Large intestine (tissue), 3 donors: ENCODE measurements around the gene IRAK2. TPM values are rescaled to one million over a fixed set of nuclear protein-coding genes. Genes with fewer than 3 reads are reported as not detected.
"Not testable (repeated sequence)": the region's sequence is repeated elsewhere in the genome, so short reads cannot be mapped to it uniquely, and the experiment has no call there.

ENCODE experiments used
- DNase-seq, 2 donors: peaks; one replicate each; pipeline versions ENCODE4 v3.0.0 to v3.0.0-alpha.2; 2013
- H3K27ac ChIP-seq: one replicate; pipeline ENCODE4 v1.5.1; 2013; ENCODE audit warnings: low read length
- H3K27me3 ChIP-seq: 2 replicates; pipeline ENCODE4 v1.6.1; 2013; ENCODE audit warnings: low read length; ENCODE audit not compliant: control insufficient read depth, insufficient read depth
- H3K36me3 ChIP-seq: 2 replicates; pipeline ENCODE4 v1.6.1; 2013; ENCODE audit warnings: low read length; ENCODE audit not compliant: control insufficient read depth, insufficient read depth
- H3K4me1 ChIP-seq: one replicate; pipeline ENCODE4 v1.6.1; 2013; ENCODE audit warnings: low read length; ENCODE audit not compliant: control insufficient read depth, insufficient read depth
- H3K4me3 ChIP-seq: one replicate; pipeline ENCODE4 v1.5.1; 2013; ENCODE audit warnings: low read length
- H3K9me3 ChIP-seq: one replicate; pipeline ENCODE4 v1.6.1; 2013; ENCODE audit warnings: mild to moderate bottlenecking, low read depth, low read length, moderate library complexity; ENCODE audit not compliant: control insufficient read depth
- WGBS: methylation state at CpG from one replicate; pipeline ENCODE4 v1.1.5; 2013; ENCODE audit warnings: low lambda C conversion rate; ENCODE audit not compliant: insufficient coverage; 5-methylcytosine and 5-hydroxymethylcytosine counted together
- polyA plus RNA-seq: library from polyadenylated mRNA; unstranded; fragments of 120-200 nt; gene quantifications from one replicate; pipeline ENCODE4 v1.2.1, GENCODE V29; 2013

IRAK2 gene
- polyA plus RNA-seq, 1 donor: 2.2 TPM

DNA sequence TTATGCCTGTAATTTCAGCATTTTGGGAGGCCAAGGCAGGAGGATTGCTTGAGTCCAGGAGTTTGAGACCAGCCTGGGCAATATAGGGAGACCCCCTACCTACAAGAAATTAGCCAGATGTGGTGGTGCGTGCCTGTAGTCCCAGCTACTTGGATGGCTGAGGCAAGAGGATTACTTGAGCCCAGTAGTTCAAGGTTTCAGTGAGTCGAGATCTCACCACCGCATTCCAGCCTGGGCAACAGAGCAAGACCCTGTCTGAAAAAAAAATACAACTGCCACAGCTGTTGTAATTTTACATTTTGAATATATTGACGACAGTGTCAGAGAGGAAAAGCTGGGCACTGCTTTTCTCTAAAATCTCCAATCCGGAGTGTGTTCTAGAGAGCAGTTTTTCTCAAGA is 104.7 kb downstream of the IRAK2 start:
- H3K4me3 ChIP-seq: no peak overlapping the region
- H3K4me1 ChIP-seq: no peaks in the 10 kb centered on the region
- no peak overlapping the region for H3K27ac ChIP-seq
- peaks cover 51% of the 10 kb centered on the region for H3K36me3 ChIP-seq
- no peak for DNase-seq
- no CpG with 5 or more reads among the region's 5 CpGs for WGBS
- no peaks in the 10 kb centered on the region for H3K9me3 ChIP-seq
- no peaks in the 10 kb centered on the region for H3K27me3 ChIP-seq

DNA sequence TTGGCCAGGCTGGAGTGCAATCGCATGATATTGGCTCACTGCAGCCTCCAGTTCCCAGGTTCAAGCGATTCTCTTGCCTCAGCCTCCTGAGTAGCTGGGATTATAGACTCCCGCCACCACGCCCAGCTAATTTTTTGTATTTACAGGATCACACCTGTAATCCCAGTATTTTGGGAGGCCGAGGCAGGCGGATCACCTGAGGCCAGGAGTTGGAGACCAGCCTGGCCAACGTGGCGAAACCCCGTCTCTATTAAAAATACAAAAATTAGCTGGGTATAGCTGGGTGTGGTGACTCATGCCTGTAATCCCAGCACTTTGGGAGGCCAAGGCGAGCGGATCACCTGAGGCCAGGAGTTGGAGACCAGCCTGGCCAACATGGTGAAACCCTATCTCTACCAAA is 107.8 kb downstream of the IRAK2 start:
- H3K4me3 ChIP-seq, H3K27ac ChIP-seq, H3K4me1 ChIP-seq, H3K9me3 ChIP-seq, H3K27me3 ChIP-seq, DNase-seq: not testable (repeated sequence)
- whole genome bisulfite sequencing: no CpG with 5 or more reads among the region's 11 CpGs
- H3K36me3 ChIP-seq: peaks cover 57% of the 10 kb centered on the region

DNA sequence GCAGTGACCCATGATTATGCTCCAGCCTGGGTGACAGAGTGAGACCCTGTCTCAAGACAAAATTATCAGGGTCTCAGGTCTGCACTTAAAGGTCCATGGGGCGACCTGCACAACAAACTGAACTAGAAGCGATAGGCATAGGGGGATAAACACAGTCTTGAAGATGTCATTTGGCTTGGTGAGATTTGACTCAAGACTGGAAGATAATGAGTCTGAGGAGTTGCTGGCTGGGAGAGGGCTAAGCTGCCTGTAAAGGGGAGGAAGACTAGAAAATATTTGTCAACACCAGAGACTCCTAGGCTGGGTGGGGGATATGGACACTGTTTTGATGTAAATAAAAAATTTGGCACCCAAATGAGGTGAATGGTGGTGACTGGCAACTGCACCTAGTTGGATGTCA is 108.3 kb downstream of the IRAK2 start:
- 100% methylated on average over 1 of the region's 2 CpGs for WGBS
- Histone ChIP-seq H3K27ac (no peak overlapping the region), H3K36me3 (peaks cover 62% of the 10 kb centered on the region), H3K9me3 (no peaks in the 10 kb centered on the region), H3K4me1 (no peaks in the 10 kb centered on the region), H3K27me3 (no peaks in the 10 kb centered on the region), H3K4me3 (no peak overlapping the region)
- DNase-seq: no peak

DNA sequence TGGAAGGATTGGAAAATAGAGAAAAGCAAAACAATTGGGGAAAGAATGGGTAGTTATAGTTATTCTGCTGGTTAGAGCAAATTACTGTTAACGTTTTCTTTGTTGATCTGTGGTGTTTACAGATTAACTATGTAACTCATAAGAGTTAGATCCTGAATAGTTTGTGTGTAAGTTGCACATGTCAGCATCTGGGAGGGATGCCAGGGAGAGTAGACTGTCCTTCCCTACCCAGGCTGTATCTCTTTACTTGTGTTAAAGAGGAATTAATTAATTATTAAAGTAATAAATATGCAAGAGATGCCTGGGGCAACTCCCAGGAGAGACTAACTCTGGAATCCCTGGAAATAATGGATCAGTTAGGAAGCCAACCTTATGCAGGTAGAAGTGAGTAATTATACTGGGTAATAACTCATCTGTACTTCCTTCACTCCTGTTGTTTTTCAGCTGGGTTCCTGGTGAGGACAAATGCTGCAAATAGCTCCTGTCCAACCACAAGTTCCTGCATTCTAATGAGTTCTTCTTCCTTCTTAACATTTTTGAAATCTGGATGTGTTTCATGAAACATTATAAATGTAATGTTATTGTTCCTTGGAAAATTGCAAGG is 109.1 kb downstream of the IRAK2 start:
- 20% methylated on average over 1 of the region's 1 CpG for whole genome bisulfite sequencing
- no peak overlapping the region for H3K4me3 ChIP-seq
- H3K4me1 ChIP-seq: no peaks in the 10 kb centered on the region
- no peak overlapping the region for H3K27ac ChIP-seq
- no peaks in the 10 kb centered on the region for H3K9me3 ChIP-seq
- H3K27me3 ChIP-seq: no peaks in the 10 kb centered on the region
- no peak for DNase-seq
- H3K36me3 ChIP-seq: peaks cover 65% of the 10 kb centered on the region

DNA sequence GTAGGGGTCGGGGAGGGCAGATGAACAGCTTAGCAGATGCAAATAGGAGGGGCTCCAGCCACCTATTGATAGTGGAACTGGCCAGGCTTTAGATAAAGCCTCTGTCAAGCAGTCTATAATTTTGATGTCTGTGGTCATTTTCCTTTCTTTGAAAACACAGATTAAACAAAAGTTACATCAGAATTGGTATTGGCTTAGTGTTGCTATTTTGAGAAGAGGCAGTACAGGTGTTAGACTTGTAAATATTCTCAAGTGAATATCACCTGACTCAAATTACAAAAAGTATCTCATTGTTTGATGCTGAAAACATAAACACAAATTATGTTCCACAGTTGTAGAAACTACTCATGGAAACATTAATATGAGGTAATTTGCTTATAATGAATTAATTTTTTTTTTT is 109.9 kb downstream of the IRAK2 start:
- Histone ChIP-seq H3K4me1 (no peaks in the 10 kb centered on the region), H3K27ac (no peak overlapping the region), H3K9me3 (no peaks in the 10 kb centered on the region), H3K4me3 (no peak overlapping the region), H3K27me3 (no peaks in the 10 kb centered on the region), H3K36me3 (peaks cover 65% of the 10 kb centered on the region)
- DNase-seq: no peak
- whole genome bisulfite sequencing: no CpG with 5 or more reads among the region's 1 CpG

DNA sequence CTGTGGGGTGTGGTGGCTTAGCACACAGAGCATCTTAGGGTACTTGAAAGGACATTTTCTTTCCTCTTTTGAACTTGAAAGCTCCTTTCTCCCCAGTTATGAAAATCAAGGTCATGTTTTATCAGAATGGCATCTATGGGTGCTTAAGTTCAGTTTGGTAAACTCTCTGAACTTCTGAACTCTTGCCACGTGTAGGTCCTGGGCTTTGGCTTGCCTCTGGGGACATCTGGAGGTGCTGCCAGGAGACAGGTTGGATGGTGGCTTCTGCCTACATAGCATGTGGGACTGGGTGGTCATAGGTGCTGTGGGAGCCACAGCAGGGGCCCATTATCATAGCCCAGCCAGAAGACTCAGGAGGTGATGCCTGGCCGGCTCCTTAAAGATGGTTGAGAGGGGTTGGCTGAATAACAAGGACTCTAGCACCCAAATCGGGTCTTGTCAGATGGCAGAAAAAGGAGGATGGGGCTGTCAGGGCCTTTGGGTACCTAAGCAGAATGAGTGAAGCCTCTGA is 112.5 kb downstream of the IRAK2 start:
- Histone ChIP-seq H3K4me1 (no peaks in the 10 kb centered on the region), H3K36me3 (peaks cover 62% of the 10 kb centered on the region), H3K4me3 (no peak overlapping the region), H3K27ac (no peak overlapping the region), H3K27me3 (no peaks in the 10 kb centered on the region), H3K9me3 (no peaks in the 10 kb centered on the region)
- no peak for DNase-seq
- no CpG with 5 or more reads among the region's 3 CpGs for WGBS

DNA sequence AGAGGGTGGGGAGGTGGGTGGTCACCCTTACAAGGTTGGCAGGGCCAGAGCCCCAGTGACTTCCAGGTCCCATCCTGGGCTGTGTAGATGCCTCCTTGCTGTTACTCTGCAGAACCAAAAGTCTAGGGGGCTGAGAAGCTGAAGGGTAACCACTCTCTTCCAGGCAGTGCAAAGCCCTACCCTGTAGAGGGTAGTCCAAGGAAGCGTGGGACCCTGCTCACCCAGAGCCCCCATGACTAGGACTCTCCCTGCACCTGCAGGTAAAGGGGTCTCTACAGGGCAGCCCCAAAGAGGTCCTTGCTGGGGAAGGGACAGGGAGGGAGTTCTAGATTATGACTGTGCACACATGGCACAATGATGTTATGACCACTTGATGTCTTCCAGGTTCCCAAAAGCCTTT is 113.8 kb downstream of the IRAK2 start:
- Histone ChIP-seq H3K27ac (no peak overlapping the region), H3K4me1 (no peaks in the 10 kb centered on the region), H3K27me3 (no peaks in the 10 kb centered on the region), H3K36me3 (peaks cover 60% of the 10 kb centered on the region), H3K9me3 (no peaks in the 10 kb centered on the region), H3K4me3 (no peak overlapping the region)
- no peak for DNase-seq
- WGBS: no CpG with 5 or more reads among the region's 1 CpG

DNA sequence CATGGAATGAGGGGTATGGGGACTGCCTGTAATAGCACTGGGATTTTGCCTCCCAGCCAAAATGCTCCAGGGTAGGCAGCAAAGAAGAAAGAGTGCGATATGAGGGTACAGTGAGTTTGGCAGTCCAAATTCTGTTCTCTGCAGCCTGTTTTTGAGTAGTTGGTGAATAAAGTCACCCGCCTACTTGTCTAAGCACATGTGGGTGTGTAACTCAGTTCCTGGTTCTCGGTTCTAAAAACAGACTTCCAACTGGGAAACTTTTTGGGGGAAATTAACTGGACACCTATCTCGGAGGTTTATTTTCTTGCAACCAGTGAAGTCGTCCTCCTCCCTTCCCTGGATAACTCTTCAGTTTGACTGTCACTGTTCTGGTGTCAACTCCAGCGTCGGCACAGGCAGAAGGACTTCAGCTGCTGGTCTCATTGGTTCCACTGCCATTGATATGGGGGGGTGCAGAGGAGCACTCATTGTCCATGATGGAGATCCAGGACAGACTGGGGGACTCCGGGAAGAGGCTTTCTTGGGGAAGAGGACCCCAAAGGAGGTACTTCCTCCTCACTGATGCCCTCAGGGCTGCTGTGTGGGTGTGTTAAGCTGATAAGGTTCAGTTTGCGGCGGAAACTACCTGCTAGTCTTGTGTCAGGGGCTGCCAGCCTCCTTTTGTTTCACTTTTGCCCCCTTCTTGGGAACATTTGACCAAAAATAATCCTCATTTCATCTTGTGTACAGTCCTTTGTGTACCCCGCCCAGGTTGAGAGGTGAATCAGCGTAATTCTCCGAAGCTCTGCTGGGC is 114.9 kb downstream of the IRAK2 start:
- H3K4me3 ChIP-seq: no peak overlapping the region
- no peaks in the 10 kb centered on the region for H3K27me3 ChIP-seq
- no CpG with 5 or more reads among the region's 13 CpGs for WGBS
- no peaks in the 10 kb centered on the region for H3K4me1 ChIP-seq
- peaks cover 63% of the 10 kb centered on the region for H3K36me3 ChIP-seq
- no peak for DNase-seq
- H3K27ac ChIP-seq: no peak overlapping the region
- no peaks in the 10 kb centered on the region for H3K9me3 ChIP-seq

DNA sequence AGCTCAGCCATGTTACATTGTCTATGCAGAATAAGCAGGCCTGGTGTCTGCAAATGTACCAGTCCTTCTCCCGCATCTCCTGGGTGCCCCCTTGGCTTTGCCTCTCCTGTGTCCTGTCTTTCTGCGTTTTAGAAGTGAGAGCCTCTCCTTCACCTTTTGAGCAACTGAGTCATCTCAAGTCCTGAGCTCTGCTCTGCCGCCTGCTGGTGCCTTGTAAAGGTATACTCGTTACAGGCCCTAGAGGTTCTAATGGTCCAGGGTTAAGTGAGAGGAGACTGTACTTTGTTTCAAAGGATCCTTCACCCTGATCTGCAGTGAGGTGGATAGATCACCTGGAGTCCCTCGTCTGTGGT is 115.4 kb downstream of the IRAK2 start:
- no peaks in the 10 kb centered on the region for H3K9me3 ChIP-seq
- no peak overlapping the region for H3K4me3 ChIP-seq
- DNase-seq: no peak
- H3K27me3 ChIP-seq: no peaks in the 10 kb centered on the region
- peaks cover 63% of the 10 kb centered on the region for H3K36me3 ChIP-seq
- no peaks in the 10 kb centered on the region for H3K4me1 ChIP-seq
- whole genome bisulfite sequencing: no CpG with 5 or more reads among the region's 5 CpGs
- no peak overlapping the region for H3K27ac ChIP-seq

DNA sequence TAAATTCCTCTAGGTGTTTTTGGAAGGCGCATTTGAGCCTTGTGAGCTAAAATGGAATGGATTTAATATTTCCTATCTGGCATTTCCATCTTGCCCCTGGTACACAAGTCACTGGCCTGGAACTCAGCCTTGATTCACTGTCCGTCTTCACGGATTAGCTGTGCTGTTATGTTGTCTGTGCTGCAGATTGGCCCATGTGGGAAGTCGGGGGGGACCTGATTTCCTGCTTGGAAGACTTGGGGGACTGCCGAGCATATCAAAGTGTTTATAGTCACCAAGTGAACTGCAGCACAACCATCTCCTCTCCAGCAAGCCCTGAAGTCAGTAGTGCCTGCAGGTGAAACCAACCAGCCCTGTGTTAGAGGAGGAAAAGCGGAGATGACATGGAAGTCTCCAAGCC is 115.9 kb downstream of the IRAK2 start:
- Histone ChIP-seq H3K4me1 (no peaks in the 10 kb centered on the region), H3K36me3 (peaks cover 63% of the 10 kb centered on the region), H3K4me3 (no peak overlapping the region), H3K27ac (no peak overlapping the region), H3K9me3 (no peaks in the 10 kb centered on the region), H3K27me3 (no peaks in the 10 kb centered on the region)
- DNase-seq: no peak
- WGBS: 100% methylated on average over 1 of the region's 6 CpGs

DNA sequence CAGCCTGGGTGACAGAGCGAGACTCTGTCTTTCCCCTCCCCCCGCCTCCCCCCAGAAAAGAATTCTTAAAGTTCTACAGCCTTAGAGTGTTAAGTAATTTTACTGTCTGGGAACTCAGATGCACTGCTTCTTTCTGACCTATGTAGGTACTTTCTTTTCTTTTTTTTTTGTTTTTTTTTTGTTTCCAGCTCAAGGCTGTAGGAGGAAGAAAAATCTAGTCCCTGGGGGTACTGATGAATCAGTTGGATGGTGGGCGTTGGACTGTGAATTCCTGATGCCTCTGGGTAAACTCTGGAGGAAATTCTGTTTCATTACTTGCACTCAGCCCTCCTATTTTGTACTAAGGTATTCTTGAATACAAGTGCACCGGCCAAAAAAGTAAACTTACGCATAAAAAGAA is 117.2 kb downstream of the IRAK2 start:
- no peaks in the 10 kb centered on the region for H3K27me3 ChIP-seq
- no peaks in the 10 kb centered on the region for H3K9me3 ChIP-seq
- H3K27ac ChIP-seq: no peak overlapping the region
- WGBS: no CpG with 5 or more reads among the region's 5 CpGs
- no peak for DNase-seq
- H3K4me3 ChIP-seq: no peak overlapping the region
- no peaks in the 10 kb centered on the region for H3K4me1 ChIP-seq
- peaks cover 63% of the 10 kb centered on the region for H3K36me3 ChIP-seq
